GM08714 (cell line): ENCODE results near the gene HK1.
"Not testable (repeated sequence)": the region's sequence is repeated elsewhere in the genome, so short reads cannot be mapped to it uniquely, and the experiment has no call there.

Experiments used
- H3K4me3 ChIP-seq: fragments of 200-500 bp; sonication (Bioruptor generic); 2 replicates; pipeline ENCODE4 v1.5.1; 2014; ENCODE audit warnings: mild to moderate bottlenecking, low read length, inconsistent platforms
- ZNF274 ChIP-seq: IDR thresholded peaks from 2 replicates; pipeline ENCODE4 v1.6.1; 2012; ENCODE audit warnings: mild to moderate bottlenecking, low read depth, low read length

The HK1 gene

DNA sequence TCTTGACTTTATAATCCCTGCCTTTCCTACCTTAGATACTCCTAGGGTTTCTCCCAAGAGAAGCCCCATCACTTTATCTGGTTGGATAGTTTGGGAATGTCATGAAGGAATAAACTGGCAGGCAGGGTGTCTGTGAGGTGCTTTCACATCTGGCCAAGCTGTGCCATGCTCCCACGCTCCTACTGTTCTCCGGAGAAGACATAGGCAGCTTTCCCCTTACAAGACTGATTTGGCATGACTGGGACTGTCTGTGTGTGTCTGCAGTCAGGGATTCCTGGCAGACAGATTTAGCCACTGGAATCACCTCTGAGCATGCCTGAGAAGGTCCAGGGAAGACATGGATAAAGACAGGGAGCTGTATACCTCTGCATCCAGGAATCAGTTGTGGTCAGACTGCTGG is 45.3 kb downstream of the HK1 start:
- no peak for TF ChIP-seq ZNF274
- H3K4me3 ChIP-seq: no peak overlapping the region

DNA sequence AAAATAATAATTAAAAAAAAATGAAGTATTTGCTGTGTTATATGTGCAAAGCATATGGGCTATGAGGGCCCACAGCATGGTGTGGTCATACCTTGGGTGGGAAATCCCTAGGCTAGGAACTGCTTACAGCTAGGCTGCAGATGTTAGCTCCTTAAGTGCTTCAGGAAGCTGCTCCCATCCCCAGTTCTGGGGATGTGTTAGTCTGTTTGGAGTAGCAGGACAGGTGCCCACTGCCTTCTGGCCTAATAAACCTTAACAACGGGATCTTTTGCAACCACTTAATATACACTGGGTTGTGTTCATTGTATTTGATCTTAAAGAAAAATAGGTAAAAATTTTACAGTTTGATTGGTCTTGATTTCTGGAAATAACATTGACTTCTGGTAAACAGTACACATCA is 46.3 kb downstream of the HK1 start:
- no peak overlapping the region for H3K4me3 ChIP-seq
- no peak for TF ChIP-seq ZNF274

DNA sequence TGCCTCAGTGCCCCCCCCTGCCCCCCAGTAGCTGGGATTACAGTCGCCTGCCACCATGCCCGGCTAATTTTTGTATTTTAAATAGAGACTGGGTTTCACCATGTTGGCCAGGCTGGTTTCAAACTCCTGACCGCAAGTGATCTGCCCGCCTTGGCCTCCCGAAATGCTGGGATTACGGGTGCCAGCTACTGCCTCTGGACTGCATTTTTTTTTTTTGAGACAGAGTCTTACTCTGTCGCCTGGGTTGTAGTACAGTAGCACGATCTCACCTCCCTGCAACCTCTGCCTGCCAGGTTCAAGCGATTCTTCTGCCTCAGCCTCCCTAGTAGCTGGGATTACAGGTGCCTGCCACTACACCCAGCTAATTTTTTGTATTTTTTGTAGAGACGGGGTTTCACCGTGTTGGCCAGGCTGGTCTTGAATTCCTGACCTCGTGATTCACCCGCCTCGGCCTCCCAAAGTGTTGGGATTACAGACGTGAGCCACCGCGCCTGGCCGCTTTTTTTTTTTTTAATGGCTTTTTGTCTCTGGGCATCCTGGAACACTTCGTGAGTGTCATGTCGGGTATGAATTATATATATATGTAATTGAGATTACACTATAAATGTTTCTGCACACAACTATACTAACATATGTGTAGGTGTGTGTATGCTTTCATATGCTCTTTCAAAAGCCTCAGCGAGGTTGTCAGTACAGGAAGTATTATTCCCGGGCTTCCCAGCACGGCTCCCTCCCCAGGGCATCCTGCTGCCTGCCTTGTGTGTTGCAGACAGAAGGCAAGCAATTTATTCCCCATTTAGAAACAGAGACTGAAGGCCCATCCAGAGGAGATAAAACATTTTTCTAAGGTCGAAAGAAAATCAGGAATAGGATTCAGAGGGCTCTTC is 47.6 kb downstream of the HK1 start:
- H3K4me3 ChIP-seq: not testable (repeated sequence)

DNA sequence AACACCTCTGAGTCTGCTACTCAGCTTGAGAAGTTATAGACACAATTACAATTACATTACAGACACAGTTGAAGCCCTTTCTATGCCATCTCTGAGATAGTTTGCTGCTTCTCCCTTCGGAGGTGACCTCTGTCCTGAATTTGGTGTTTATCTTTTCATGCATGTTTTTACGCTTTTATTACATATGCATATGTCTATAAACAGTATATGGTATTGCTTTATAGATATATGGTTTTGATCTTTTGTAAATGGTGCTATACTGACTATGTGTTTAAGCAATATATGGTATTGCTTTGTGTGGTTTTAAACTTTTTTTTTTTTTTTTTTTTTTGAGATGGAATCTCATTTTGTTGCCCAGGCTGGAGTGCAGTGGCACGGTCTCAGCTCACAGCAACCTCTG is 48.4 kb downstream of the HK1 start:
- TF ChIP-seq ZNF274: no peak
- no peak overlapping the region for H3K4me3 ChIP-seq

DNA sequence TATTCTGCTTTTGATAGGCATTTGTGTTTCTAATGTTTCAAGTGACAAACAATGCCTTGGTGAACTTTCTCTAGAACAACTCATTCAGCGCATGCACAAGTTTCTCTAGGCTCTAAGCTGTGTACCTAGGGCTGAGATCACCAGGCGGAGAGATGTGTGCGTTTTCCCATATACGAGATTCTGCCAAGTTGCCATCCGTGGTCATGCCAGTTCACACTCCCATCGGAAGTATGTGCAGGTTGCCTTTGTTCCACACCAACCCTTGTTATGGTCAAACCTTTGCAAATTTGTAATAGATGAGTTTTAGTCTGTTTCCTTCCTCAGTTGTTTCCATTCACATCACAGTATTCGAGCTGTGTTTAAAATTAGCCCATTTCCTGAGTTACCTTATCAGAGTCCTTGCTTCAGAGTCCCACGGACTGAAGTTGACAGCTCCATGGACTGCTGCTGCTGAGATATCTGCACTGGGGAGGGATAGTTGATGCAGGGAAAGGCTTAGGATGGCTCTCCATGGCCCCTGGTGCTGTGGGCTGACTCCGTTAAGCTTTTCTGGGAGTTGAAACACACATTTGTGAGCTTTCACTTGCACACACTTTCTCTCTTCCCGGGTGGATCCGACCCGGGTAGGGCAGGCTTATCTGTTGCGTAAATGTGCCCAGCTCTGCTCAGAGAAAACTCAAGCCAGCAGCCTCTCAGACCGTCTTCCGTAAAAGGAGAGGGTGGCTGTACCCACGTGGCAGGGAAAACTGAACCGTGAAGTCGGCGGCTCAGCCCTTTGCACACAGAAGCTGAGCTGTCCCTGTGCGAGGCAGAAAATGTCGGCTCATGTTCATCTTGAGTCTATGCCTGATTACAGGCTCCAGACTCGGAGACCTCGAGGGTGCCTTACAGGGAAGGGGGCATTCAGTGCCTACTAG is 49.4 kb downstream of the HK1 start:
- TF ChIP-seq ZNF274: no peak
- peak overlapping the region; percentile 45; the same call in 1 of the 2 replicates for H3K4me3 ChIP-seq

DNA sequence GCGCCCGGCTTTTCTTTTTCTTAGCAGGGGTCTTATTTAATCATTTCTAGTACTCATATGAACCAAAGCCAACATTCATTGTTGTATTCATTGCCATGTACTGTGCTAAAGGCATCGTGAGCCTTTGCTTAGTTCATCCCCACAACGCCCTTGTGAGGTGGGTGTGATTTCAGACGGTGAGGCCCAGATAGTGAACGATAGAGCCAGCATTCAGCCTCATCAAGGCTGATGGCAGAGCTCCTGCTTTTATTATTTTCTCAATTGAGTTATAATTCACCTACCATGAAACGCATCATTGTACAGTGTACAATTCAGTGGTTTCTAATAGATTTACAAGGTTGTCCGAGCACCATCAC is 50.1 kb downstream of the HK1 start:
- no peak for TF ChIP-seq ZNF274

DNA sequence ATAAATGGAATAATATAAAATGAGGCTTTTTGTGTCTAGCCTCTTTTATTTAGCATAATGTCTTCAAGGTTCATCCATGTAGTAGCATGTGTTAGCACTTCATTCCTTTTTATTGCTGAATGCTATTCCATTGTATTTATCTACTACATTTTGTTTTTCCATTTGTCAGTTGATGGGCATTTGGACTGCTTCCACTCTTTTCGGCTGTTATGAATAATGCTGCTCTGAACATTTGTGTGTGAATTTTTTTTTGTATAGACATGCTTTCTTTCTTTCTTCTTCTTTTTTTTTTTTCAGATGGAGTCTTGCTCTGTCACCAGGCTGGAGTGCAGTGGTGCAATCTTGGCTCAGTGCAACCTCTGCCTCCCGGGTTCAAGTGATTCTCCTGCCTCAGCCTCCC is 50.6 kb downstream of the HK1 start:
- not testable (repeated sequence) for H3K4me3 ChIP-seq

More for the DNA sequence above, 50.1 kb downstream of the HK1 start:
- peak overlapping the region; percentile 45; the same call in 1 of the 2 replicates for H3K4me3 ChIP-seq

DNA sequence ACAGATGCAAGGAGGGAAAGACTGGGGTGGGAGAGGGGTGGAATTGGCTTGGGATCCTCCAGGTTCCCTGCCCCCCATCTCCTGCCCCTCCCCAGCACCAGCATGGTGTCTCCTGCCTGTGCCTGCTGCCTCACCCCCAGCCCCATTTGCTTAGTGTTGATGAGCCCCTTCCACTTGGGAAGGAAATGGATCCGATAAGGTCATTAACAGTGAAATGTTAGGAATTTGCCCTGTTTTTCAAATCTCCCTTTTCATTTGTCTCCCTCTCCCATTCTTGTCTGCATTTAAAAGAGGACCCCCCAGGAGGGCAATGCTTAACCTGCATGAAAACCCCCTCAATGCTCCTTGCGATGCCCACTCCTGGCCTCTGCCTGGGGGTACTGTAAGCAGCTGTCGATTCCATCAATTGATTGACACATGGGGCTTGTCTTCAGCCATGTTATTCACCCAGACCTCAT is 51.5 kb downstream of the HK1 start:
- TF ChIP-seq ZNF274: no peak
- no peak overlapping the region for H3K4me3 ChIP-seq

DNA sequence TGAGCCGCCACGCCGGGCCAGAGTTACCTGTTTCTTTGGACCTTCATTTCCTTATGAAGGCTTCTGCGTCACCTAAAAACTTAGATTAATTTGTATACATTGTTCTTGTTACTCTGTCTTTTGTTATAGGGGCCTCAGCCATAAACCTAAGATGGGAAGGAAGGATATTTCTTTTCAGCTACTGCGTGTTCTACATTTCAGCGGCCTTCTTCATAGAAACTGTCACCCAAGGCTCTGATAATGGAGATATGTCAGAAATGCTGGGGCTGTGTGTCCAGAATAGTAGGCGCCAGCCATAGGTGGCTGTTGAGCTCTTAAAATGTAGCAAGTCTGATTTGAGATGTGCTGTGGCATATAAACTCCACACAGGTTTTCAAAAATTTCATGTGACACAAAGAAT is 52.9 kb downstream of the HK1 start:
- TF ChIP-seq ZNF274: no peak

DNA sequence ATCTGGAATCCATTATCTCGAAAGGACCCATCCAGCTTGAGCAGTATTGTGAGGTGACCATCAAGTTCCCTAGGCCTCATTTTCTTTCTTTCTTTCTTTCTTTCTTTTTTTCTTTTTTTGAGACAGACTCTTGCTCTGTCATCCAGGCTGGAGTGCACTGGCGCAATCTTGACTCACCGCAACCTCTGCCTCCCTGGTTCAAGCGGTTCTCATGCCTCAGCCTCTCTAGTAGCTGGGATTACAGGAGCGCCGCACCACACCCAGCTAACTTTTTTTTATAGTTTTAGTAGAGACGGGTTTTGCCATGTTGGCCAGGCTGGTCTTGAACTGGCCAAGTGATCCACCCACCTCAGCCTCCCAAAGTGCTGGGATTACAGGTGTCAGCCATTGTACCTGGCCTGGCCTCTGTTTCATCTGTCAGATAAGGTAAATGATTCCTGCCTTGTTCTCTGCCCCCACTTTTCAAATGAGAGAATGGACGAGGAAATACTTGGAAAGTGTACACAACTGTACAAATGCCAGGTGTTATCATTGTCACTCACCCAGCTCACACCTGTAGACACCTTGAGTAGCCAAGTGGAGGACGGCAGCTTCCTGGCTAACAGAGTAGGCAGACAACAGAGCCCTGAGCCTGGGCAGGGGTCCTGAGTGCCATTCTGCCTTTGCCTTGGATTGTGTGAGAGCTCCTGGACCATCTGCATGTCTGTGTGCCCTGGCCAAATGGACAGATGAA is 54.1 kb downstream of the HK1 start:
- no peak overlapping the region for H3K4me3 ChIP-seq
- TF ChIP-seq ZNF274: no peak

More for the DNA sequence above, 52.9 kb downstream of the HK1 start:
- no peak overlapping the region for H3K4me3 ChIP-seq

DNA sequence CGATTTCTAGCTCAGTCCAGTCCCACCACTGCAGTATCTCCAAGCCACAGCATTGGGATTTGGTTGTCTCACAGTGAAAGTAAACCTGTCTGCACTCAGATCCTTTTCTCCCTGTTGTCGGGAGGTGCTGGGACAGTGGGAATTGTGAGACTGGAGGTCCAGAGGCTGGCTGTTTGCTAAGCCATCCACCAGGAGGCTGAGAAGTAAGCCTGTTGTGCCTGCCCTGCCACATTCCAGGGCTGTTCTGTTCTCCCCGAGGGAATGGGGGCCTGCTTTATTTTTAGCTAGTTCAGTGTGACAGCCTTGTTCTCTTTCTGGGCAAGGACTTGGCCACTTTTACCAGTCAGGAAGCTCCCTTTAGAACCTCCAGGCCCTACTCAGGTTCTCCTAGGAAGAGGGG is 54.9 kb downstream of the HK1 start:
- TF ChIP-seq ZNF274: no peak
- H3K4me3 ChIP-seq: no peak overlapping the region

DNA sequence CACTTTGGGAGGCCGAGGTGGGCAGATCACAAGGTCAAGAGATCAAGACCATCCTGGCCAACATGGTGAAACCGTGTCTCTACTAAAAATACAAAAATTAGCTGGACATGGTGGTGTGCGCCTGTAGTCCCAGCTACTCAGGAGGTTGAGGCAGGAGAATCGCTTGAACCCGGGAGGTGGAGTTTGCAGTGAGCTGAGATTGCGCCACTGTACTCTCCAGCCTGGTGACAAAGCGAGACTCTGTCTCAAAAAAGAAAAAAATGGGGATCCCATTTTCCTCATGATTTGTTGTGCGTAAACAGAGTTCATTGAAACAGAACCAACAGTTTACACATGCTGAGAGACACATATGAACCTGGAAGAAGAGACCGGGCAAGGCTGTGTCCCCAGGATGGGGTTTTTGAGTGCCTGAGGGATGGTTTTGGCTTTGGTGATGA is 55.6 kb downstream of the HK1 start:
- H3K4me3 ChIP-seq: not testable (repeated sequence)

DNA sequence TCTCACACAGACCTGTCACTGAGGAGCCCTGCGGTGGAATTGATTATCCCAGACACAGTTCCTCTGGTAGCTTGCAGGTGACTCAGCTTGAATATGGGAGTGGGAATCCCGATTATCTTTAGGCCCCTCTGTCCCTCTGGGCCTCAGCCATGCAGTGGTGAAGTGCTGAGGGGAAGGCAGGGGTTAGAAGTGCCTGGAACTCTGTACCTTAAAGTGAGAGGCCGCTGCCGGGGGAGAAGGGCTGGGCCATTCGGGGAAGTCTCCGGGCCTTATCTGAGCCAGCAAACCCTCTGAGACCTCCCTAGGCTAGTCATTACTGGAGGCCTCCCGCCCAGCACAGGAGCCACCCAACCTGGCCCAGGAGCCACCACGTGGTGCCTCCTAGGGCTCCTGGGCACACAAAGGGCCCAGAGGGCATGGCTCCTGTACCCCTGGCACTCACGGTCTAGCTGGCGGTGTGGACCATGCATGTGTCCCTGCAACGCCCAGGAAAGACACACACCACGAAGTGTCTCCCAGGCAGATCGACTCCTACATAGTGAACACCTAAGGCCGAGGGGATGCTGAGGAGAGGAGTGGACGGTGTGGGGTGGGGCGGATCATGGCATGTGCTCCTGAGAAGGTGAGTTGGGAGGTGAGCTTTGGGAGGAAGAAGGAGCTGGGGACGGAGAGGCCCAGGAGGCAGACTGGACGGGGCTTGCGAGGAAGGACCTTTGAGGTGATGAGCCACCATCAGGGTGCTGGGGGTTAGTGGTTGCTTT is 56.2 kb downstream of the HK1 start:
- H3K4me3 ChIP-seq: no peak overlapping the region
- no peak for TF ChIP-seq ZNF274
